ENCODE measurements around the gene PITPNM3.

Gene PITPNM3

GRCh38 chr17:6521586-6521985 is 34.8 kb downstream of the PITPNM3 start:
- TF ChIP-seq TAF1 (IDR thresholded peaks at IDR 0.05; ENCODE audit: low read depth) (no peak), EGR1 (IDR thresholded peaks at IDR 0.05) (no peak), REST (IDR thresholded peaks at IDR 0.05; ENCODE audit: low read depth) (no peak), RAD21 (IDR thresholded peaks at IDR 0.05; ENCODE audit: low read depth) (no peak), YY1 (IDR thresholded peaks at IDR 0.05; ENCODE audit: low read depth) (no peak), ZBTB7A (IDR thresholded peaks at IDR 0.05; ENCODE audit: low read depth) (no peak), TCF12 (IDR thresholded peaks at IDR 0.05; ENCODE audit: low read depth) (no peak), NFIC (IDR thresholded peaks at IDR 0.05) (no peak), USF1 (IDR thresholded peaks at IDR 0.05) (no peak), FOXM1 (IDR thresholded peaks at IDR 0.05; ENCODE audit: borderline replicate concordance, low read depth) (no peak), EP300 (IDR thresholded peaks at IDR 0.05; ENCODE audit: borderline replicate concordance) (no peak), TEAD4 (IDR thresholded peaks at IDR 0.05) (no peak), CREB1 (IDR thresholded peaks at IDR 0.05; ENCODE audit: low read depth) (no peak), CEBPB (IDR thresholded peaks at IDR 0.05) (no peak)
- TF ChIP-seq, protein P1, sequence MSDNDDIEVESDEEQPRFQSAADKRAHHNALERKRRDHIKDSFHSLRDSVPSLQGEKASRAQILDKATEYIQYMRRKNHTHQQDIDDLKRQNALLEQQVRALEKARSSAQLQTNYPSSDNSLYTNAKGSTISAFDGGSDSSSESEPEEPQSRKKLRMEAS (IDR thresholded peaks at IDR 0.05): no peak

- TF ChIP-seq YY1 (IDR thresholded peaks at IDR 0.05; ENCODE audit: low read depth): no peak
- TF ChIP-seq TCF12 (IDR thresholded peaks at IDR 0.05; ENCODE audit: low read depth): no peak
- TF ChIP-seq, protein P1 (IDR thresholded peaks at IDR 0.05): no peak
Observed at GRCh38 chr17:6517062-6517461, 39.3 kb downstream of the PITPNM3 start.

- TF ChIP-seq USF1 (IDR thresholded peaks at IDR 0.05) (no peak), CREB1 (IDR thresholded peaks at IDR 0.05; ENCODE audit: low read depth) (no peak), TCF12 (IDR thresholded peaks at IDR 0.05; ENCODE audit: low read depth) (no peak)
Observed at GRCh38 chr17:6514371-6514770, 42.0 kb downstream of the PITPNM3 start.

DNA sequence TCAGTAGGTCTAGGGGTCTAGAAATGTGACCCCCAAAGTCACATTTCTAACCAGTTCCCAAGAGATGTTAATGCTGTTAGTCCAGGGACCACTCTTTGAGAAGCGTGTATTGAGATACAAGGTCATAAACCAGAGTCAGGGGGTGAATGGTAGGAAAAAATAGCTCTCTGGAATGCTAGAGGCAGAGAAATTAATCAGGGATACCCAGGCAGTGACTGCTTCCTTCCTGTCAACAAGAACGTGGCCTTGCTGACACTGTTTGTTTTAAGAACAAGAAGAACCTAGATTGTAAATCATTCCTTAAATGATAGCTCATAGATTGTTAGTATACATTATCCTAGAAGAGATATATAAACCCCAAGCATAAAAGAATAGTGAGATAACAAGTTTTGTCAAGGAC is 43.8 kb downstream of the PITPNM3 start:
- TF ChIP-seq REST (IDR thresholded peaks at IDR 0.05; ENCODE audit: low read depth) (no peak), RAD21 (IDR thresholded peaks at IDR 0.05; ENCODE audit: low read depth) (no peak), EP300 (IDR thresholded peaks at IDR 0.05; ENCODE audit: borderline replicate concordance) (no peak), TCF12 (IDR thresholded peaks at IDR 0.05; ENCODE audit: low read depth) (no peak), ZBTB7A (IDR thresholded peaks at IDR 0.05; ENCODE audit: low read depth) (no peak), TEAD4 (IDR thresholded peaks at IDR 0.05) (no peak), EGR1 (IDR thresholded peaks at IDR 0.05) (no peak), CREB1 (IDR thresholded peaks at IDR 0.05; ENCODE audit: low read depth) (no peak), TAF1 (IDR thresholded peaks at IDR 0.05; ENCODE audit: low read depth) (no peak), YY1 (IDR thresholded peaks at IDR 0.05; ENCODE audit: low read depth) (no peak), NFIC (IDR thresholded peaks at IDR 0.05) (no peak), FOXM1 (IDR thresholded peaks at IDR 0.05; ENCODE audit: borderline replicate concordance, low read depth) (no peak), USF1 (IDR thresholded peaks at IDR 0.05) (no peak), CEBPB (IDR thresholded peaks at IDR 0.05) (no peak)
- TF ChIP-seq, protein P1 (IDR thresholded peaks at IDR 0.05): no peak

GRCh38 chr17:6510321-6510977 is 45.9 kb downstream of the PITPNM3 start:
- no peak for TF ChIP-seq YY1 (IDR thresholded peaks at IDR 0.05; ENCODE audit: low read depth)
- TF ChIP-seq, protein P1 (IDR thresholded peaks at IDR 0.05): no peak

DNA sequence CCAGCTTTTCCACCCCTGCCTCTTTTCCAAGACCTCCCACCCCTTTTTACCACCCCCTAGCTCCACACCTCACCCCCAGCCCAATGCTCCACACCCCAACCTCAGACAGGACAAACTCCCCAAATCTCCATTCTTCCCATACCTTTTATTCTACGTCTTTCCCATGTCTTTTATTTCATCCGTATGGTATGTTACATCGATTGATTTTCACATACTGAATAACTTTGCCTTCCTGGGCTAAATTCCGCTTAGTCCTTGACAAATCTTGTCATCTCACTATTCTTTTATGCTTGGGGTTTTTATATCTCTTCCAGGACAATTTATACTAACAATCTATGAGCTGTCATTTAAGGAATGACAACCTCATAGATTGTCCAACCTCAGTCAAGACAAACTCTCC is 46.4 kb downstream of the PITPNM3 start:
- TF ChIP-seq, protein P1 (IDR thresholded peaks at IDR 0.05): no peak
- TF ChIP-seq YY1 (IDR thresholded peaks at IDR 0.05; ENCODE audit: low read depth): no peak
- TF ChIP-seq CEBPB (IDR thresholded peaks at IDR 0.05): no peak
- no peak for TF ChIP-seq REST (IDR thresholded peaks at IDR 0.05; ENCODE audit: low read depth)
- no peak for TF ChIP-seq CREB1 (IDR thresholded peaks at IDR 0.05; ENCODE audit: low read depth)
- no peak for TF ChIP-seq TAF1 (IDR thresholded peaks at IDR 0.05; ENCODE audit: low read depth)
- no peak for TF ChIP-seq FOXM1 (IDR thresholded peaks at IDR 0.05; ENCODE audit: borderline replicate concordance, low read depth)
- TF ChIP-seq EGR1 (IDR thresholded peaks at IDR 0.05): no peak
- TF ChIP-seq TCF12 (IDR thresholded peaks at IDR 0.05; ENCODE audit: low read depth): no peak
- TF ChIP-seq NFIC (IDR thresholded peaks at IDR 0.05): no peak

All from Ishikawa (cell line).